BLaER1 treated with 17β-estradiol and CSF1 and Interleukin-3, amounts not matched to agents 10 nM and 100 nM (cell line): Measurements from ENCODE around the gene ABCC3.

Experiments
- H3K27ac ChIP-seq, 11 experiments: shearing (Covaris generic); formaldehyde crosslinking; 2 replicates each; pipeline ENCODE4 v1.8.1; 2022
- H3K27me3 ChIP-seq, 11 experiments: shearing (Covaris generic); formaldehyde crosslinking; 2 replicates each; pipeline ENCODE4 v1.8.1; 2022
- H3K36me3 ChIP-seq, 11 experiments: shearing (Covaris generic); formaldehyde crosslinking; 2 replicates each; pipeline ENCODE4 v1.8.1; 2022
- H3K4me1 ChIP-seq, 10 experiments: shearing (Covaris generic); formaldehyde crosslinking; 2 replicates each; pipeline ENCODE4 v1.8.1; 2022
- H3K4me2 ChIP-seq, 11 experiments: shearing (Covaris generic); formaldehyde crosslinking; 2 replicates each; pipeline ENCODE4 v1.8.1; 2022
- H3K4me3 ChIP-seq, 10 experiments: shearing (Covaris generic); formaldehyde crosslinking; 2 replicates each; pipeline ENCODE4 v1.8.1; 2022
- H3K9ac ChIP-seq, 11 experiments: shearing (Covaris generic); formaldehyde crosslinking; 2 replicates each; pipeline ENCODE4 v1.8.1; 2022
- H3K9me3 ChIP-seq, 11 experiments: shearing (Covaris generic); formaldehyde crosslinking; replicated peaks in 1 of 11; 2 replicates each; pipeline ENCODE4 v1.8.1; 2022
- H4K20me1 ChIP-seq, 11 experiments: shearing (Covaris generic); formaldehyde crosslinking; 2 replicates each; pipeline ENCODE4 v1.8.1; 2022
- Cebpa-rat ChIP-seq, 11 experiments: shearing (Covaris generic); IDR thresholded peaks; 2 replicates each; pipeline ENCODE4 v1.8.1; 2022

ABCC3 gene

GRCh38 chr17:50665838-50666237 lies 31.2 kb downstream of the ABCC3 start:
- no peak overlapping the region for H3K4me3 ChIP-seq
- no peaks in the 10 kb centered on the region for H3K36me3 ChIP-seq
- no peak for TF ChIP-seq Cebpa-rat (IDR thresholded peaks at IDR 0.05)
- H4K20me1 ChIP-seq: no peaks in the 10 kb centered on the region
- H3K4me2 ChIP-seq: no peak overlapping the region
- peaks cover 0 to 59% (median 26%) of the 10 kb centered on the region in 10 experiments; a peak in 17 of 20 replicates for H3K4me1 ChIP-seq
- H3K27me3 ChIP-seq: no peaks in the 10 kb centered on the region
- H3K27ac ChIP-seq: no peak overlapping the region
- no peaks in the 10 kb centered on the region for H3K9me3 ChIP-seq
- no peak overlapping the region for H3K9ac ChIP-seq

GRCh38 chr17:50666316-50666715 lies 31.6 kb downstream of the ABCC3 start:
- Histone ChIP-seq H3K4me2 (no peak overlapping the region), H4K20me1 (no peaks in the 10 kb centered on the region), H3K9me3 (no peaks in the 10 kb centered on the region), H3K9ac (no peak overlapping the region), H3K36me3 (no peaks in the 10 kb centered on the region), H3K4me1 (peaks cover 0 to 59% (median 26%) of the 10 kb centered on the region in 10 experiments; a peak in 17 of 20 replicates), H3K27me3 (no peaks in the 10 kb centered on the region), H3K4me3 (no peak overlapping the region), H3K27ac (no peak overlapping the region)
- no peak for TF ChIP-seq Cebpa-rat (IDR thresholded peaks at IDR 0.05)

- Histone ChIP-seq H3K9me3 (no peaks in the 10 kb centered on the region), H3K9ac (no peak overlapping the region), H4K20me1 (no peaks in the 10 kb centered on the region), H3K4me1 (peaks cover 0 to 55% (median 19%) of the 10 kb centered on the region in 10 experiments; a peak in 13 of 20 replicates), H3K27ac (no peak overlapping the region), H3K4me3 (no peak overlapping the region), H3K27me3 (no peaks in the 10 kb centered on the region), H3K36me3 (no peaks in the 10 kb centered on the region), H3K4me2 (peak overlapping the region in 3 of 11 experiments; percentile 33 to 61 (median 35); a peak in 2 of 22 replicates)
- TF ChIP-seq Cebpa-rat (IDR thresholded peaks at IDR 0.05): no peak
Measured at GRCh38 chr17:50667259-50668024, 32.8 kb downstream of the ABCC3 start.

- peak overlapping the region in 2 of 11 experiments; percentile 32 to 48; a peak in 2 of 22 replicates for H3K27ac ChIP-seq
- no peaks in the 10 kb centered on the region for H4K20me1 ChIP-seq
- no peaks in the 10 kb centered on the region for H3K36me3 ChIP-seq
- TF ChIP-seq Cebpa-rat (IDR thresholded peaks at IDR 0.05): no peak
- peak overlapping the region in 5 of 11 experiments; percentile 33 to 61 (median 59); a peak in 10 of 22 replicates for H3K4me2 ChIP-seq
- H3K9me3 ChIP-seq: no peaks in the 10 kb centered on the region
- no peak overlapping the region for H3K9ac ChIP-seq
- H3K4me1 ChIP-seq: peaks cover 0 to 47% (median 16%) of the 10 kb centered on the region in 10 experiments; a peak in 12 of 20 replicates
- no peaks in the 10 kb centered on the region for H3K27me3 ChIP-seq
- H3K4me3 ChIP-seq: no peak overlapping the region
Measured at GRCh38 chr17:50668025-50668837, 33.5 kb downstream of the ABCC3 start.

- Histone ChIP-seq H3K4me1 (peaks cover 0 to 39% (median 16%) of the 10 kb centered on the region in 10 experiments; a peak in 12 of 20 replicates), H3K4me3 (no peak overlapping the region), H3K36me3 (no peaks in the 10 kb centered on the region), H3K27ac (peak overlapping the region in 2 of 11 experiments; percentile 32 to 48; a peak in 2 of 22 replicates), H3K9me3 (no peaks in the 10 kb centered on the region), H3K27me3 (no peaks in the 10 kb centered on the region), H3K4me2 (peak overlapping the region in 5 of 11 experiments; percentile 33 to 61 (median 59); a peak in 10 of 22 replicates), H4K20me1 (no peaks in the 10 kb centered on the region), H3K9ac (no peak overlapping the region)
- no peak for TF ChIP-seq Cebpa-rat (IDR thresholded peaks at IDR 0.05)
Measured at GRCh38 chr17:50668838-50669581, 34.3 kb downstream of the ABCC3 start.

GRCh38 chr17:50672071-50672470 lies 37.4 kb downstream of the ABCC3 start:
- Histone ChIP-seq H3K4me3 (no peak overlapping the region), H3K9me3 (no peaks in the 10 kb centered on the region), H3K4me1 (peaks cover 0 to 37% (median 15%) of the 10 kb centered on the region in 10 experiments; a peak in 12 of 20 replicates), H3K27ac (no peak overlapping the region), H3K36me3 (no peaks in the 10 kb centered on the region), H3K9ac (no peak overlapping the region), H3K27me3 (no peaks in the 10 kb centered on the region), H3K4me2 (peak overlapping the region in 2 of 11 experiments; percentile 45 to 46; a peak in 1 of 22 replicates), H4K20me1 (no peaks in the 10 kb centered on the region)
- no peak for TF ChIP-seq Cebpa-rat (IDR thresholded peaks at IDR 0.05)

GRCh38 chr17:50672831-50673551 lies 38.3 kb downstream of the ABCC3 start:
- no peak for TF ChIP-seq Cebpa-rat (IDR thresholded peaks at IDR 0.05)
- H3K4me1 ChIP-seq: peaks cover 0 to 31% (median 14%) of the 10 kb centered on the region in 10 experiments; a peak in 12 of 20 replicates

GRCh38 chr17:50675190-50675589 lies 40.5 kb downstream of the ABCC3 start:
- Histone ChIP-seq H3K4me1 (peaks cover 0 to 16% (median 11%) of the 10 kb centered on the region in 10 experiments; a peak in 11 of 20 replicates), H3K4me2 (no peak overlapping the region), H3K9me3 (no peaks in the 10 kb centered on the region), H3K27ac (no peak overlapping the region), H3K36me3 (no peaks in the 10 kb centered on the region), H3K4me3 (no peak overlapping the region), H3K27me3 (no peaks in the 10 kb centered on the region), H4K20me1 (no peaks in the 10 kb centered on the region), H3K9ac (no peak overlapping the region)
- no peak for TF ChIP-seq Cebpa-rat (IDR thresholded peaks at IDR 0.05)

More at GRCh38 chr17:50672831-50673551, 38.3 kb downstream of the ABCC3 start:
- H3K27ac ChIP-seq: no peak overlapping the region
- no peaks in the 10 kb centered on the region for H3K9me3 ChIP-seq
- H3K4me2 ChIP-seq: no peak overlapping the region
- H3K27me3 ChIP-seq: no peaks in the 10 kb centered on the region
- H3K4me3 ChIP-seq: no peak overlapping the region
- H4K20me1 ChIP-seq: no peaks in the 10 kb centered on the region
- H3K36me3 ChIP-seq: no peaks in the 10 kb centered on the region
- H3K9ac ChIP-seq: no peak overlapping the region
